MV-4-11 (cell line): ENCODE measurements around the gene FBXO48.

Experiments used
- DNase-seq: peaks from one replicate; lab custom pipeline; 2025; lab: John Stamatoyannopoulos, UW

Gene FBXO48

DNA sequence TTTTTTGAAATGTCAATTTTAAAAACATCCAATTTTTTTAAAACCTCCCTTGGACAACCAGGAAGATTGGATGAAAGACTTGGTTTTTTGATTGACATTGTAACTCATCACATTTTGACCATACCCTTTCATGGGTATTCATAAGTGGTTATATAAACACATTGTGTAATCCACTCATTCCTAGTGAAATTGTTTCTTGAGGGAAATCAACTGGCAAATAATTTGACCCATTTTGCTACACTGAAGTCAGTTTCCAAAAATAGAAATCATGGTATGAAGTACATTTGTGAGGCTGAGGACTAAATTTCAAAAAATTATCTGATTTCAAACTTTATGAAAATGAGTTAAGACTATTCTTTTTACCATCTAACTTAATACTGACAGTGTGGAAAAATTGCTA, 31.5 kb downstream of the FBXO48 start:
- no peak for DNase-seq

DNA sequence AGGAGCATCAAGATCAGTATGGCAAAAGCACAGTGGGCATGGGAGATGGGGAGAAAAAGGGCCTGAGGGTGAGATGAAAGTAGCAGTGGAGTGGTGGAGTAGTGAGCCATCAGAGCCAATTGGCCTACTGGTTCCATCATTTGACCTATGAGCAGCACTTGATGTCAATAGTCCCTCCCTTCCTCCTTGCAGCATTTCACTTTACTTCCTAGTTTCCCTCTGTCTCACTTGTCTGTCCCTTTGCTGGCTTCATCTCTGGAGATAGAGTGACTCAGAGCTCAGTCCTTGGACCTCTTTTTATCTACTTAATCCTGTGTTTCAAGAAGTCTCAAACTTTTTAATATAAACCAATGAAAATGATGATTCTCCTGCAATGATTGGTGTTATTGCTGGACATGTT, 32.1 kb downstream of the FBXO48 start:
- DNase-seq: peak; percentile 85

- DNase-seq: no peak
These were observed 34.1 kb downstream of the FBXO48 start for GRCh38 chr2:68432696-68433658.

DNA sequence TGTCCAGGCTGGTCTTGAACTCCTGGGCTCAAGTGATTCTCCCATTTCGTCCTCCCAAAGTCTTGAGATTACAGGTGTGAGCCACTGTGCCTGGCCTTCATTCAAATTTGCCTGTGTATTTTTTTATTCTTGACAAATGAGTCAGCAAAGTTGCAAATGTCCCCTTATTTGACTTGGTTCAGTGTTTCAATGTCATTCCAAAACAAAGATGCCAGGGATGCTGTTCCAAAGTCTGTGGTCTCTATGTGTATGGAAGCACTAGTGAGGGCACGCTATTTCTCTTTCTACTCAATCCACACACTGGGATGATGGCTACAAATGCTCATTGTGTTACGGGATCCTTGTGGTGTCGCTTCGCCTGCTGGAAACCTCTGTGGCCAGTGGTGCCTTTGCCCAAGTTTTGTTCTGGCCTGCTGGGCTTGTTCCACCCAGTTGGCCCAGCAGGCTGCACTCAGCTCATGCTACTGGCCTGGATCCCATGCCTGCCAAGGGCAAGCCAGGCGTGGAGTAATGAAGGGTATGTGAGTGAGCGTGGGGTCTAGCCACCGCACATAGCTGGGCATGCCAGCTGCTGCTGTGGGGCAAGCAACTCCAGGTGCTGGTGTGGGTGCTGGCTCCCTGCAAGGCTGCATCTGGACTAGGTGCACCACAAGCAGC, 35.6 kb downstream of the FBXO48 start:
- no peak for DNase-seq

GRCh38 chr2:68429311-68429826, 37.7 kb downstream of the FBXO48 start:
- DNase-seq: no peak

GRCh38 chr2:68428746-68429145, 38.3 kb downstream of the FBXO48 start:
- DNase-seq: no peak

DNA sequence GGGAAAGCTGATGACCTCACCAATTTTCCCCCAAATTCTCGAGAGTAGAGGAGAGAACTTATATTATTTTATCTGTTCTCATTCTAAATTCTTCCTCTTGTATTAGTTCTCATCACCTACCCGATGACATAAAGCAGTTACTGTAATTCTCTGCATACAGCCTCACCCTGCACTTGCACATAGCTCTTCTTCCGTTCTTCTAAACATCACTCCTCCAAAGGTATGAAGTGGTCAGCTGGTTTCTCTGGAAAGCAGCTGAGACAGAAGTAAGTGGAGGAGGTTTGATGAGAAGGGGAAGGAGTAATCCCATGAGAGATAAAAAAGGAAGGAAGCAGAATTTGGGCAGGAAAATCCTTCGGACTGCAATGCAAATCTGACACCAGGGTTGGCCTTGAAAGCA, 39.0 kb downstream of the FBXO48 start:
- DNase-seq: no peak

DNA sequence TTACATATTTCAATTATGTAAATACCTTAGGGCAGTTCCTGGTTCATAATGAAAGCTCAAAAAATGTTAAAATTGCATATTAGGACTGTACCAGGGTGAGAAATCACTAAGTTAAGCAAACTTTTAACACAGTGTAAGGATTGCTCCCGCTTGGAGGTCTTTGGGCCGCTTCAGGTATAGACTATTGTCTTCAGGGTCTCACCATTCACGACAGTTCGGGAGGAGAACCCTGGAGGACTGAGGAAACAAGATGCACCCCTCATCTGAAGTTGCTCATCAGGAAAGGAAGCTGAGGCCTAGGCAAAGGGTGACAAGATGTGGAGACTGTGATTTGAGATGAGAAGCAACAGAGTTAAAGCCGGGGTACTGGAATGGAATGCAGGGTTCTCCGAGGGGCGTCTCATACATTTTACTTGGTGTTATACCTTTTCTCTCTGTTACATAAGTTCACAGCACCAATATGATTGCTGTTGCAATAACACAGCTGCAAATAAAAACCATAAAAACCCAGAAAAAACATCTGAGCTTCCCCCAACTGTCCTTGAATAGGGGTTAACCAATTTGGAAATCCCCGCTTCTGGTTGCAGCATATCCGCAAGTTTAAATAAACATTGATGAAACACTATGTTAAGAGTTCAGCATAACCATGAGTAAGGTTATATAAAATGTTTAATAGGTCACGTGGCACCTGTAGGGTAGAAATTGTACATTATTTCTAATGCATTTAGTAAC, 40.1 kb downstream of the FBXO48 start:
- DNase-seq: peak; percentile 92

- no peak for DNase-seq
These were observed 40.6 kb downstream of the FBXO48 start for GRCh38 chr2:68426446-68426845.

GRCh38 chr2:68425503-68425902, 41.6 kb downstream of the FBXO48 start:
- DNase-seq: peak; percentile 28

DNA sequence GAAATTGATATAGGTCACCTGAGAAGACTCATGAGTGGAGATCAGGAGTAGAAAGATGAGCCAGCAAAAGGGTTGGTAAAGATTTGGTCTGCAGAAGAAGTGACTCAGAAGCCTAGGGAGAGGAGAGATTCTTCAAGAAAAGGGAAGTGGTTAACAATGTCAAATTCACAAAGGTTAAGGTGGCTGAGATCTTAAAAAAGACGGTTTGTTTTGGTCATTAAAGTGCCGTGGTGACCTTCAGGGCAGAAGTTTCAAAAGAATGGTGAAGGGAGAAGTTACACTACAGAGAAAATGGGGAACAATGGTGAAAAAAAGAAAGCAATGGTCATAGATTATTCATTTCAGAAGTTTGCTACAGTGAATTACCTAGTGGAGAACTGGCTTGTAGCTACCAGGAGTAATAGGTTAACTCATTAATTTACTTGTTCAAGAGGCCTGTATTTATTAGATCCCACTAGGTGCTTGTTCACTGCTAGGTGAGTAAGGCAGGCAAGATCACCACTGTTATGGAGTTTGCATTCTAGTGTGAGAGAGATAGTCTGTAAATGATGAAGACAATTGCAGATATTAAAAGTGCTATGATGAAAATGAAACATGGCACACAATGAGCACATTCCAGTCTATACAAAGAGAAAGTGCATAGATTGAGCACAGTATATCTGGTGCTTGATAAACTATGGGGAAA, 43.0 kb downstream of the FBXO48 start:
- DNase-seq: peak; percentile 98

DNA sequence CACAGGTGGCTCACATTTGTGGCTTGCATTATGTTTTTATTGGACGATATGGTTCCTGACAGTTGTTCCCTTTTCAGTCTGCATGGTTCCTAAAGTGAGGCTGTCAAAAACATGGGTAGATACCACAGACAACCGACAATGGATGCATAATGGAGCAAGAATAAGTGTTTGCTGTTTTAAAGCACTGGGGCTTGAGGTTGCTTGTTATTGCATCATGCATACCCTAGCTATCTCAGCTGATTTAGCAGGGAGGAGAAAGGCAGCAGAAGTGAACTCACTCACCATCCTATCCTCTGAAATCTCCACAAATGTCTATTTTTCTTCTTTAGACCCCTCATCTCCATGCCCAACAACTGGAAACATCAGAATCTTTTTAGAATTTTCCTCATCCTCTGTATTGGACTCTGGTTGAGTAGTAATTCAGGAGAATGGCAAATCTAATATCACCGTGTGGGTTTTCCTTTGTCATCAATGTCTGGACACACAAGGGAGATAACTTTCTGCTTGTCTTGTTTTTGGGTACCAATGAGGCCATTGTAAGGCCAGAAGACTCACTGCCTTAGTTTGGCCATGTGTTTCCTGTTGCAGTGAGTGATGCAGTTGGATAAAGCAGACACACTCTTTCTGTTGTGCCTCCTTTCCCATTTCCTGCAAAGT, 46.7 kb downstream of the FBXO48 start:
- peak; percentile 95 for DNase-seq

DNA sequence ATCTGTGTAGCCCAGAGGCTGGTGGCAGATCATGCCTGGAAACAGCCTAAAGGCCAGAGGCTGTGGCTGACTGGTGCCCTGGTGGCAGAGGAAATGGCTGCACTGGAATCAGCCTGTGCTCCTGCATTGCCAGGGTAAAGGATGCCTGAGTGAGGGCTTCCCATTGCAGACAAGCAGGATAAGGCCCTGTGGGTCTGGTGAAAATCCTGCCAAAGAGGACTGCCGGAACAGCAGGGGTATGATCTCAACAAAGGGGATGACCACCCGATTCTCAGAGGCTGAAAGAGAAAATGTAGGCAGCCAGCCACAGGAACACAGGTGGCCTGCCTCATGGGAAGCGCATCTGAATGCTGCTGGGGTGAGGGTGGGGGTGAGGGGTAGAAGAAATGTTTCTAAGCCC, 48.2 kb downstream of the FBXO48 start:
- DNase-seq: no peak

DNA sequence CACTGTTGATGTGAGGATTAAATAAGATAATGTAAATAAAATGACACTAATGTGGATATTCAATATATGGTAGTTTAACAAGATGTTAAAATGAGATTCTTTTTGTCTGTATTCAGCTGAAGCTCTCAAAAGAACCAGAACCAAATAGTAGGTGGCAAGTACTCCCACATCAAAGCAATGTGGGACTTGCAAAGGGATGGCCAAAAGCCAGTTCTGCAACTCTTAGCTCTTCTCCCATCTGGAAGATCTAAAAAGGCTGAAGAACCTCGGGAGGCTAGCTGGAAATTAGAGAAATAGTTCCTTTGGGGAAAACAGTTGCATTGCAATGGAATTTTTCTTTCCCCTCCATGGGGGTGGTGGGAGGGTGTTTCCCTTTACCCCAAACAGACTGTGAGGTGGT, 48.7 kb downstream of the FBXO48 start:
- no peak for DNase-seq

- DNase-seq: peak; percentile 54
These were observed 49.2 kb downstream of the FBXO48 start for GRCh38 chr2:68417926-68418325.

GRCh38 chr2:68416081-68416675, 50.9 kb downstream of the FBXO48 start:
- no peak for DNase-seq

GRCh38 chr2:68415521-68415920, 51.6 kb downstream of the FBXO48 start:
- no peak for DNase-seq

DNA sequence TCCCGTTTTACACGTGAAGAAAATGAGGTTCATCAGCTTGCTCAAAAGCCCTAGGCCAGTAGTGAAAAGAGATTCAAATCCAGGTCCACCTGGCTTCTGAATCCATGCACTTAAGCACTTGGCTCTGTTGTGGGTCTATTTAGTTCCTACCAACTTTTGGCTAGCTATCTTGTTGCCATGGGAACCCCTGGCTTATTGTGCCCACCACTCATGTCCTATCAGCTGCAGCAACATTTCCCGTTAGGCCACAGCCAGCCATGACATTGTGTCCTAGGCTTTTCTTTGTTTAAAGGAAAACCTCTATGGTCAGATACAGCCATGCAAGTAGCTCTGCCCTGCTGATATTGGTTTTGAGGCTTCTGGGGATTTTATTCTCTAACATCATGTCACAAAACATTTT, 52.2 kb downstream of the FBXO48 start:
- DNase-seq: no peak

DNA sequence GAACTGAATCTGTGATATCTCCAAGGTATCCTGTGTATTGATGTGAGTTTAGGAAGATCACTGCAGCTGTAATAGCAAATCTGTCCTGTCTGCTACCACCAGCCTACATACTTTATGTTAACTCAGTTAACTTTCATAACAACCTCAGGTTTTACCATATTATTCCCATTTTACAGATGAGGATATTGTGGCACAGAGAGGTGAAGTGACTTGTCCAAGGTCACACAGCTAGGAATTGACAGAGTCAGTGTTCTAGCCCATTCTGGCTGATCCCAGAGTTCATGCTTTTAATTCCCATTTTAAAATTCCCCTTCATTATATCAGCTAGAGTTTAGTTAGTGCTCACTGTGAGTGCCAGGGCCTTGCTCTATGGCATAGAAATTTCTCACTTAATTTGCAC, 52.6 kb downstream of the FBXO48 start:
- DNase-seq: no peak

GRCh38 chr2:68413466-68413865, 53.6 kb downstream of the FBXO48 start:
- DNase-seq: no peak
